HepG2 (cell line): ENCODE results near the gene KLHL18. TPM values are rescaled to one million over a fixed set of nuclear protein-coding genes. Genes with fewer than 3 reads are reported as not detected.

ENCODE experiments used
- ATAC-seq: fragments of 200-7000 bp; cut with Tn5 transposase; 3 replicates; pipeline ENCODE4 v1.9.1; 2020; ENCODE audit warnings: mild to moderate bottlenecking, moderate library complexity
- BruUV-seq: library from RNA; stranded (reverse); fragments of 400-500 nt; replicated peaks from 2 replicates; lab custom pipeline; 2021; lab: Mats Ljungman, UMichigan
- CTCF ChIA-PET: fragments of 300-600 bp; formaldehyde crosslinking; extraction: SDS; loops from one replicate; lab custom pipeline; 2021; ENCODE audit warnings: low total read pairs, inconsistent platforms, low intra/inter-chr PET ratio; lab: Yijun Ruan, JAX
- POLR2A ChIA-PET: fragments of 350-600 bp; sonication (Branson Sonifier 250); formaldehyde crosslinking; loops from one replicate; lab custom pipeline; 2020; ENCODE audit warnings: antibody characterized with exemption, inconsistent platforms; lab: Yijun Ruan, JAX
- DNase-seq: peaks from one replicate; pipeline ENCODE4 v3.0.0-alpha.2; 2015; ENCODE audit warnings: low spot score
- FAIRE-seq: peaks from 3 replicates; lab custom pipeline; 2011; peaks lifted over from hg19 to GRCh38; lab: Jason Lieb, UNC
- H2AFZ ChIP-seq: one replicate; pipeline ENCODE4 v1.6.1; 2011; ENCODE audit warnings: low read length, inconsistent platforms
- H3K27ac ChIP-seq: fragments of 300-600 bp; 3 replicates; pipeline ENCODE4 v1.8.0; 2011; ENCODE audit warnings: mixed run types, mild to moderate bottlenecking, mixed read lengths, low read length, inconsistent platforms; ENCODE audit not compliant: insufficient read depth; ENCODE audit errors: extremely low read length
- H3K27me3 ChIP-seq, 2 experiments: fragments of 200-600 bp in 1 of 2; 2 replicates in 1 of 2; 3 replicates in 1 of 2; pipeline versions ENCODE4 v1.6.0 to v1.8.0; 2011; ENCODE audit warnings: low read length in 2 of 2, mild to moderate bottlenecking in 2 of 2, moderate library complexity in 2 of 2, inconsistent platforms in 1 of 2; ENCODE audit not compliant: insufficient read depth in 2 of 2, control insufficient read depth in 1 of 2
- H3K36me3 ChIP-seq, 2 experiments: fragments of 200-600 bp in 1 of 2; replicated peaks in 1 of 2; 2 replicates in 1 of 2; 3 replicates in 1 of 2; pipeline versions ENCODE4 v1.5.1 to v1.8.0; 2011; ENCODE audit warnings: low read length in 2 of 2, inconsistent platforms in 1 of 2; ENCODE audit not compliant: insufficient read depth in 2 of 2, control insufficient read depth in 1 of 2
- H3K4me1 ChIP-seq: 2 replicates; pipeline ENCODE4 v1.5.1; 2012; ENCODE audit warnings: low read length, inconsistent platforms; ENCODE audit not compliant: insufficient read depth
- H3K4me2 ChIP-seq: 2 replicates; pipeline ENCODE4 v1.6.0; 2011; ENCODE audit warnings: low read depth, low read length, inconsistent platforms
- H3K4me3 ChIP-seq, 3 experiments: fragments of 200-600 bp in 1 of 3; sonication (generic), shearing (Covaris generic) in 1 of 3; replicated peaks in 1 of 3; 2 replicates each; pipeline ENCODE4 v1.5.1; 2011 to 2016; ENCODE audit warnings: low read length in 3 of 3, inconsistent platforms in 2 of 3, low read depth in 2 of 3, mild to moderate bottlenecking in 2 of 3, control low read depth in 1 of 3, mixed read lengths in 1 of 3; ENCODE audit not compliant: insufficient read depth in 1 of 3
- H3K79me2 ChIP-seq: one replicate; pipeline ENCODE4 v1.6.1; 2011; ENCODE audit warnings: low read length, inconsistent platforms; ENCODE audit not compliant: insufficient read depth
- H3K9ac ChIP-seq: 2 replicates; pipeline ENCODE4 v1.6.0; 2011; ENCODE audit warnings: mild to moderate bottlenecking, low read depth, low read length, inconsistent platforms; ENCODE audit not compliant: insufficient read depth
- H3K9me3 ChIP-seq: 2 replicates; pipeline ENCODE4 v1.5.1; 2012; ENCODE audit warnings: mild to moderate bottlenecking, low read length
- H4K20me1 ChIP-seq: 2 replicates; pipeline ENCODE4 v1.6.0; 2011; ENCODE audit warnings: inconsistent platforms, mild to moderate bottlenecking, low read length, moderate library complexity; ENCODE audit not compliant: insufficient read depth
- ERF ChIP-seq: IDR thresholded peaks from 2 replicates; pipeline ENCODE4 v1.6.1; 2018; ENCODE audit warnings: missing biosample characterization, missing genetic modification reagents
- HDAC2 ChIP-seq: sonication (generic); formaldehyde crosslinking; IDR thresholded peaks from 2 replicates; pipeline ENCODE4 v1.4.0; 2020; ENCODE audit warnings: missing genetic modification reagents
- KDM3A ChIP-seq: IDR thresholded peaks from 2 replicates; pipeline ENCODE4 v1.6.1; 2018; ENCODE audit warnings: low read depth, missing compliant biosample characterization
- KDM5A ChIP-seq: fragments of 200-600 bp; sonication (generic); IDR thresholded peaks from 2 replicates; pipeline ENCODE4 v1.7.0; 2018; ENCODE audit warnings: antibody characterized with exemption, mild to moderate bottlenecking, low read length, borderline replicate concordance
- NR2F1 ChIP-seq, 2 experiments: fragments of 450-650 bp in 1 of 2; formaldehyde crosslinking in 1 of 2; IDR thresholded peaks; 2 replicates each; pipeline versions ENCODE4 v1.5.0 to v1.6.1; 2016 to 2020; ENCODE audit warnings: mild to moderate bottlenecking in 1 of 2, missing compliant biosample characterization in 1 of 2, missing genetic modification reagents in 1 of 2, moderate library complexity in 1 of 2
- SOX5 ChIP-seq: IDR thresholded peaks from 2 replicates; pipeline ENCODE4 v1.6.1; 2016; ENCODE audit warnings: borderline replicate concordance
- ZNF468 ChIP-seq: sonication (generic); formaldehyde crosslinking; IDR thresholded peaks from 2 replicates; pipeline ENCODE4 v1.8.0; 2022; ENCODE audit warnings: mild to moderate bottlenecking, moderate library complexity, missing genetic modification reagents
- ZNF629 ChIP-seq: sonication (generic); formaldehyde crosslinking; conservative IDR thresholded peaks from 2 replicates; pipeline ENCODE4 v1.5.0; 2020; ENCODE audit warnings: missing genetic modification reagents
- WGBS: methylation state at CpG from one replicate; pipeline ENCODE4 v1.1.6; 2017; ENCODE audit warnings: low lambda C conversion rate; 5-methylcytosine and 5-hydroxymethylcytosine counted together
- in situ Hi-C: cut with HindIII; loops from 2 replicates; pipeline ENCODE4 v1.10.0; 2017; ENCODE audit warnings: low pct_unique_long_range_greater_than_20kb; ENCODE audit not compliant: extremely low pct_ligation_motif_present
- intact Hi-C: fragments of 100-400 bp; cut with micrococcal nuclease; formaldehyde crosslinking; loops from one replicate; pipeline ENCODE4 v1.10.0; 2022; ENCODE audit not compliant: unreplicated experiment
- polyA plus RNA-seq, 8 experiments: library from polyadenylated mRNA; depleted of rRNA in 3 of 8; stranded (reverse) in 7 of 8; unstranded in 1 of 8; fragments of >200 nt; fragmentation: Illumina TruSeq in 4 of 8; extraction: Trizol in 4 of 8; gene quantifications; 2 replicates each; pipeline versions ENCODE4 v1.2.1 to v1.2.3, GENCODE V29; 2011 to 2016; ENCODE audit warnings: low read depth in 4 of 8, missing spikeins in 1 of 8, mixed read lengths in 1 of 8; ENCODE audit not compliant: insufficient read depth in 1 of 8
- total RNA-seq, 5 experiments: library from RNA; depleted of rRNA; stranded (reverse); fragments of >200 nt; fragmentation: Illumina TruSeq; extraction: Trizol; gene quantifications; 2 replicates each; pipeline ENCODE4 v1.2.3, GENCODE V29; 2016; ENCODE audit warnings: low read depth in 1 of 5
- TF ChIP-seq, protein P1 (sequence below): sonication (generic); formaldehyde crosslinking; IDR thresholded peaks from one replicate; pipeline ENCODE4 v1.5.1; 2020; ENCODE audit warnings: mild to moderate bottlenecking, missing genetic modification reagents; ENCODE audit errors: not compliant biosample characterization
- TF ChIP-seq, protein P2 (sequence below): sonication (generic); formaldehyde crosslinking; IDR thresholded peaks from 2 replicates; pipeline ENCODE4 v1.5.0; 2020; ENCODE audit warnings: missing genetic modification reagents

Gene KLHL18
- total and polyA plus RNA-seq, 2 of the 13 experiments (the other 11 are each of a cell fraction or from before 2014, with no cell fraction given): 17.5 to 18.8 TPM

DNA sequence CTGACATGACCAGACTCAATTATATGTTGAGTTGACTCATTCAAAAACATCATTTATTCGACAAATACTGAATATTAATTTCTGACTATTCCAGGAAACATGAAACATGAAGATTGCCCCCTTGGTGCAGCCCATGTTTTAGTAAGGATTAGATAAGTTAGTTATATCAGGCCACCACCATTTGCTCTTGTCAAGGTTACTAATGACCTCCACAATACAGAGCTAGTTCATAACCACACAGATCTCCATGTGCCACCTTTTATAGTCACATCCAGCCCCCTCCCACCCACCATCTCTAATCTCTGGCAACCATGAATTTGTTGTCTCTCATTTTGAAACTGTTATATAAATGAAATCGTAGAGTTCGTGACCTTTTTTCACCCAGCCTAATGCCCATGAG, 15.7 kb downstream of the KLHL18 start:
- no peaks in the 10 kb centered on the region for H4K20me1 ChIP-seq
- DNase-seq (no peak), ATAC-seq (no peak), FAIRE-seq (no peak)
- H3K4me2 ChIP-seq: no peak overlapping the region
- no TSS peak for BruUV-seq
- no peak overlapping the region for H2AFZ ChIP-seq
- intact Hi-C loops (no loop called here), in situ Hi-C loops (no loop called here)
- H3K27me3 ChIP-seq: no peaks in the 10 kb centered on the region
- no peak overlapping the region for H3K4me3 ChIP-seq
- POLR2A ChIA-PET: no interaction called here
- 99% methylated on average over 3 of the region's 3 CpGs for WGBS
- no peaks in the 10 kb centered on the region for H3K9me3 ChIP-seq
- peaks cover 18% of the 10 kb centered on the region for H3K79me2 ChIP-seq
- CTCF ChIA-PET: no interaction called here
- TF ChIP-seq ERF (CRISPR knock-in tag) (no peak), SOX5 (no peak), ZNF468 (CRISPR knock-in tag) (no peak), KDM3A (no peak), KDM5A (no peak), NR2F1 (CRISPR knock-in tag; IDR thresholded peaks at IDR 0.05) (no peak), ZNF629 (CRISPR knock-in tag) (no peak), HDAC2 (no peak)
- TF ChIP-seq, protein P1, sequence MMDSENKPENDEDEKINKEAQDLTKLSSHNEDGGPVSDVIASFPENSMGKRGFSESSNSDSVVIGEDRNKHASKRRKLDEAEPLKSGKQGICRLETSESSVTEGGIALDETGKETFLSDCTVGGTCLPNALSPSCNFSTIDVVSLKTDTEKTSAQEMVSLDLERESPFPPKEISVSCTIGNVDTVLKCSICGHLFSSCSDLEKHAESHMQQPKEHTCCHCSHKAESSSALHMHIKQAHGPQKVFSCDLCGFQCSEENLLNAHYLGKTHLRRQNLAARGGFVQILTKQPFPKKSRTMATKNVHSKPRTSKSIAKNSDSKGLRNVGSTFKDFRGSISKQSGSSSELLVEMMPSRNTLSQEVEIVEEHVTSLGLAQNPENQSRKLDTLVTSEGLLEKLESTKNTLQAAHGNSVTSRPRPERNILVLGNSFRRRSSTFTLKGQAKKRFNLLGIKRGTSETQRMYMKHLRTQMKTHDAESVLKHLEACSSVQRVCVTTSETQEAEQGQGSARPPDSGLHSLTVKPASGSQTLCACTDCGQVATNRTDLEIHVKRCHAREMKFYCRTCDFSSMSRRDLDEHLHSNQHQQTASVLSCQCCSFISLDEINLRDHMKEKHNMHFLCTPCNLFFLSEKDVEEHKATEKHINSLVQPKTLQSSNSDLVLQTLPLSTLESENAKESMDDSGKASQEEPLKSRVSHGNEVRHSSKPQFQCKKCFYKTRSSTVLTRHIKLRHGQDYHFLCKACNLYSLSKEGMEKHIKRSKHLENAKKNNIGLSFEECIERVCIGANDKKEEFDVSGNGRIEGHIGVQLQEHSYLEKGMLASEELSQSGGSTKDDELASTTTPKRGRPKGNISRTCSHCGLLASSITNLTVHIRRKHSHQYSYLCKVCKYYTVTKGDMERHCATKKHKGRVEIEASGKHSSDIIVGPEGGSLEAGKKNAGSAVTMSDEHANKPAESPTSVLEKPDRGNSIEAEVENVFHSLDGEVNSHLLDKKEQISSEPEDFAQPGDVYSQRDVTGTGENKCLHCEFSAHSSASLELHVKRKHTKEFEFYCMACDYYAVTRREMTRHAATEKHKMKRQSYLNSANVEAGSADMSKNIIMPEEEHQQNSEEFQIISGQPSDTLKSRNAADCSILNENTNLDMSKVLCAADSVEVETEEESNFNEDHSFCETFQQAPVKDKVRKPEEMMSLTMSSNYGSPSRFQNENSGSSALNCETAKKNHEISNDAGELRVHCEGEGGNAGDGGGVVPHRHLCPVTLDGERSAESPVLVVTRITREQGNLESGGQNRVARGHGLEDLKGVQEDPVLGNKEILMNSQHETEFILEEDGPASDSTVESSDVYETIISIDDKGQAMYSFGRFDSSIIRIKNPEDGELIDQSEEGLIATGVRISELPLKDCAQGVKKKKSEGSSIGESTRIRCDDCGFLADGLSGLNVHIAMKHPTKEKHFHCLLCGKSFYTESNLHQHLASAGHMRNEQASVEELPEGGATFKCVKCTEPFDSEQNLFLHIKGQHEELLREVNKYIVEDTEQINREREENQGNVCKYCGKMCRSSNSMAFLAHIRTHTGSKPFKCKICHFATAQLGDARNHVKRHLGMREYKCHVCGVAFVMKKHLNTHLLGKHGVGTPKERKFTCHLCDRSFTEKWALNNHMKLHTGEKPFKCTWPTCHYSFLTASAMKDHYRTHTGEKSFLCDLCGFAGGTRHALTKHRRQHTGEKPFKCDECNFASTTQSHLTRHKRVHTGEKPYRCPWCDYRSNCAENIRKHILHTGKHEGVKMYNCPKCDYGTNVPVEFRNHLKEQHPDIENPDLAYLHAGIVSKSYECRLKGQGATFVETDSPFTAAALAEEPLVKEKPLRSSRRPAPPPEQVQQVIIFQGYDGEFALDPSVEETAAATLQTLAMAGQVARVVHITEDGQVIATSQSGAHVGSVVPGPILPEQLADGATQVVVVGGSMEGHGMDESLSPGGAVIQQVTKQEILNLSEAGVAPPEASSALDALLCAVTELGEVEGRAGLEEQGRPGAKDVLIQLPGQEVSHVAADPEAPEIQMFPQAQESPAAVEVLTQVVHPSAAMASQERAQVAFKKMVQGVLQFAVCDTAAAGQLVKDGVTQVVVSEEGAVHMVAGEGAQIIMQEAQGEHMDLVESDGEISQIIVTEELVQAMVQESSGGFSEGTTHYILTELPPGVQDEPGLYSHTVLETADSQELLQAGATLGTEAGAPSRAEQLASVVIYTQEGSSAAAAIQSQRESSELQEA (CRISPR knock-in tag): no peak
- TF ChIP-seq, protein P2, sequence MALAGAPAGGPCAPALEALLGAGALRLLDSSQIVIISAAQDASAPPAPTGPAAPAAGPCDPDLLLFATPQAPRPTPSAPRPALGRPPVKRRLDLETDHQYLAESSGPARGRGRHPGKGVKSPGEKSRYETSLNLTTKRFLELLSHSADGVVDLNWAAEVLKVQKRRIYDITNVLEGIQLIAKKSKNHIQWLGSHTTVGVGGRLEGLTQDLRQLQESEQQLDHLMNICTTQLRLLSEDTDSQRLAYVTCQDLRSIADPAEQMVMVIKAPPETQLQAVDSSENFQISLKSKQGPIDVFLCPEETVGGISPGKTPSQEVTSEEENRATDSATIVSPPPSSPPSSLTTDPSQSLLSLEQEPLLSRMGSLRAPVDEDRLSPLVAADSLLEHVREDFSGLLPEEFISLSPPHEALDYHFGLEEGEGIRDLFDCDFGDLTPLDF: no peak
- H3K27ac ChIP-seq: no peak overlapping the region
- H3K36me3 ChIP-seq: peaks cover 3% of the 10 kb centered on the region in 2 experiments
- no peak overlapping the region for H3K9ac ChIP-seq
- H3K4me1 ChIP-seq: peaks cover 53% of the 10 kb centered on the region
